Activated naive CD4-positive, alpha-beta T cell treated with anti-CD3 and anti-CD28 coated beads, Interleukin-2, amount 10 ng/mL, durations not matched to agents 7 days and 5 days (primary cell): ENCODE data around the gene PLXDC1.
"Not testable (repeated sequence)": the region's sequence is repeated elsewhere in the genome, so short reads cannot be mapped to it uniquely, and the experiment has no call there.

Experiments used
- CTCF ChIA-PET: fragments of 350-600 bp; sonication (Branson Sonifier 250); formaldehyde crosslinking; loops from one replicate; lab custom pipeline; 2021; ENCODE audit warnings: antibody characterized with exemption; lab: Charles Lee
- DNase-seq: peaks from one replicate; pipeline ENCODE4 v3.0.0-alpha.2; 2020
- H3K27ac Mint-ChIP-seq: one replicate; pipeline ENCODE4 v1.8.0; 2021; ENCODE audit warnings: mild to moderate bottlenecking, moderate library complexity, mixed read lengths
- H3K27me3 Mint-ChIP-seq: one replicate; pipeline ENCODE4 v1.8.0; 2021; ENCODE audit warnings: mild to moderate bottlenecking, mixed read lengths
- H3K36me3 Mint-ChIP-seq: one replicate; pipeline ENCODE4 v1.8.0; 2021; ENCODE audit warnings: mixed read lengths
- H3K4me1 Mint-ChIP-seq: one replicate; pipeline ENCODE4 v1.8.0; 2021; ENCODE audit warnings: mixed read lengths
- H3K4me3 Mint-ChIP-seq: one replicate; pipeline ENCODE4 v1.8.0; 2021; ENCODE audit warnings: mild to moderate bottlenecking, moderate library complexity, mixed read lengths
- H3K9me3 Mint-ChIP-seq: one replicate; pipeline ENCODE4 v1.8.0; 2021; ENCODE audit warnings: mixed read lengths

The PLXDC1 gene

DNA sequence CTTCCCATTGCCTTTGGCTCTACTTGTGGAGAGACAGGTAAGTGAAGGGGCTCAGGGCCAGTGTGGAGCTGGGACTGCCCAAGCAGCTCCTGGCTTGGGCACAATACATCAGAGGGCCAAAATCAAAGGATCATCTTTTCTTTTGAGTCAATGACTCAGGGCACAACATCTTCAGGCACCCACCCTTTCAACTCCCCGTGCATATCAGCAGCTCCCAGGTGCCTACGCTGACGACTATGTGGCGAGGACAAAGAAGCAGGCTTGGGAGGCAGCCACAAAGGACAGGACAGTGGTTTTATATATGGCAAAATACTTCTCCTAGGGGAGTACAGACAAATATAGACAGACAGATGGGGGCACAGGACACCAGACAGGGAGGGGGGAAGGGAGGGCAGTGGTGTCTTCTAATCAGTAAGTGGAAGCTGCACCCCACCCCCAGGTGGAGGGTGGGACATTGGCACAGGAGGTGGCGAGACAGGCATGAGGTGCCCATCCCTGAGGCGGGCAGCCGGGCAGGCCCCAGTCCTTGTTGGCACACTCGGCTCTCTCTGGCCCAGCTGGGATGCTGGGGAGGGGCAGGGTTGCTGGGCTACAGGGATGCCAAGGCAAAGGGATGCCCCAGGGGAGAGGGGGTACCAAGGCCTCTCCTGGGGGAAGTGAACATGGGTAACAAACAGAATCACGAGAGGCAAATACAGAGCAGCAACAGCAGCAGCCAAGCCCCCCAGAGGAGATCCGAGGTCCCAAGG lies 22.3 kb upstream of the PLXDC1 start:
- H3K4me1 Mint-ChIP-seq: peaks cover 30% of the 10 kb centered on the region
- peaks cover 33% of the 10 kb centered on the region for H3K27me3 Mint-ChIP-seq
- no peak overlapping the region for H3K4me3 Mint-ChIP-seq
- peaks cover 22% of the 10 kb centered on the region for H3K36me3 Mint-ChIP-seq
- H3K27ac Mint-ChIP-seq: peak overlapping the region; percentile 6
- peaks cover 3% of the 10 kb centered on the region for H3K9me3 Mint-ChIP-seq
- no peak for DNase-seq
- CTCF ChIA-PET: interaction anchor here (0.6 to 7.5 kb wide), 14 partner anchors 10 to 199 kb away, joined by 3 to 121 read pairs (median 8); partner anchors contain the start of genes ARL5C and RPL19

DNA sequence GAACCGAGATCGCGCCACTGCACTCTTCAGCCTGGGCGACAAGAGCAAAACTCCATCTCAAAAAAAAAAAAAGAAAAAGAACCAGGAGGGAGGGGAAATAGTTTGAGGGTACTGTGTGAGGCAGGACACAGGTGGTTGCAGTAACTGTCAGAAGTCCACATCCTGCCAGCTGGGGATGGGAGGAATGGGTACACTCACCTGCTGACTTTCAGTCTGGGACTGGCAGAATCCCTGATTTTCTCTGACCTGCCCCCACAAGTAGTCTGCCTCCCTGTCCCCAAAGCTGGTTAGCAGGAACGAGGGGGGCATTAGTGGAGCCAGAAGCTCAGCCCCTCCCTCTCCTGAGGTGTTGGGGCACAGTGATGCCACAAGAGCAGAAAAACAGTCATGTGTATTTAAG lies 21.6 kb upstream of the PLXDC1 start:
- no peak overlapping the region for H3K27ac Mint-ChIP-seq
- CTCF ChIA-PET: interaction anchor here (0.6 to 7.5 kb wide), 7 partner anchors 9 to 199 kb away, joined by 3 to 121 read pairs (median 7); partner anchors contain the start of gene ARL5C

DNA sequence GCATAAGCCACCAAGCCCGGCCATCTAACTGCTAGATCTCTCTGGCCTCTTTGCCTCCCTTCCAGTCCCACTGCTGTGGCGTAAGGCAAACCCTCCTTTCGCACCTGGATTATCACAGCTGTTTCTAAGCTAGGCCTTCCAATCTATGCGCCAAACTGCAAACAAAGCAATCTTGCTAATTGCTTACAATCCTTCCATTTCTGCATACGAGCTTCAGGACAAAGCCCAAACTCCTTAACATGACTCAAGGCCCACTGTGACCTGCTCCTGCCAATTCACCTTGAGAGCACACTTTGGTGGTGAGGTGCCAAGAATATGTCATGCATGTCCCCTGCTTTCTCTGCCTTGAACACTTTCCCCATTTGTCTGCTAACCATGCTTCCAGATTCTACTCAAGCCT lies 20.5 kb upstream of the PLXDC1 start:
- H3K36me3 Mint-ChIP-seq: peaks cover 10% of the 10 kb centered on the region
- peaks cover 46% of the 10 kb centered on the region for H3K27me3 Mint-ChIP-seq
- H3K4me1 Mint-ChIP-seq: peaks cover 45% of the 10 kb centered on the region
- CTCF ChIA-PET: interaction anchor here (1.0 to 7.5 kb wide), 4 partner anchors 8 to 189 kb away, joined by 4 to 121 read pairs (median 6); partner anchors contain the start of gene ARL5C
- no peak for DNase-seq
- no peak overlapping the region for H3K27ac Mint-ChIP-seq
- no peak overlapping the region for H3K4me3 Mint-ChIP-seq
- peaks cover 6% of the 10 kb centered on the region for H3K9me3 Mint-ChIP-seq

More for the DNA sequence above, 21.6 kb upstream of the PLXDC1 start:
- Mint-ChIP-seq H3K4me3 (no peak overlapping the region), H3K9me3 (peaks cover 6% of the 10 kb centered on the region), H3K4me1 (peaks cover 35% of the 10 kb centered on the region), H3K27me3 (peaks cover 39% of the 10 kb centered on the region), H3K36me3 (peaks cover 20% of the 10 kb centered on the region)
- no peak for DNase-seq

DNA sequence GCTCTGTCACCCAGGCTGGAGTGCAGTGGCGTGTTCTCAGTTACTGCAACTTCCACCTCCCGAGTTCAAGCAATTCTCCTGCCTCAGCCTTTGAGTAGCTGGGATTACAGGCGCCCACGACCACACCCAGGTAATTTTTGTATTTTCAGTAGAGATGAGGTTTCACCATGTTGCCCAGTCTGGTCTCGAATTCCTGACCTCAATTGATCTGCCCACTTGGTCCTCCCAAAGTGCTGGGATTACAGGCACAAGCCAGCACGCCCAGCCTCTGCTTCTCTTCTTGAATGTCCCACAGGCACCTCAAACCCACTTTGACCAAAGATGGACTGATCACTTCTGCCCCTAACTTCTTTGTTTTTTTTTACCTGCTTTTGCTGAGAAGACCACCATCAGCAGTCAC lies 19.1 kb upstream of the PLXDC1 start:
- no peak for DNase-seq
- Mint-ChIP-seq H3K27me3 (peaks cover 60% of the 10 kb centered on the region), H3K36me3 (peaks cover 8% of the 10 kb centered on the region), H3K4me1 (peaks cover 56% of the 10 kb centered on the region), H3K27ac (no peak overlapping the region), H3K4me3 (no peak overlapping the region), H3K9me3 (peaks cover 6% of the 10 kb centered on the region)
- CTCF ChIA-PET: interaction anchor here (0.6 to 1.3 kb wide), 3 partner anchors 187 to 694 kb away, joined by 3 to 4 read pairs (median 3); no protein-coding TSS in a partner anchor

DNA sequence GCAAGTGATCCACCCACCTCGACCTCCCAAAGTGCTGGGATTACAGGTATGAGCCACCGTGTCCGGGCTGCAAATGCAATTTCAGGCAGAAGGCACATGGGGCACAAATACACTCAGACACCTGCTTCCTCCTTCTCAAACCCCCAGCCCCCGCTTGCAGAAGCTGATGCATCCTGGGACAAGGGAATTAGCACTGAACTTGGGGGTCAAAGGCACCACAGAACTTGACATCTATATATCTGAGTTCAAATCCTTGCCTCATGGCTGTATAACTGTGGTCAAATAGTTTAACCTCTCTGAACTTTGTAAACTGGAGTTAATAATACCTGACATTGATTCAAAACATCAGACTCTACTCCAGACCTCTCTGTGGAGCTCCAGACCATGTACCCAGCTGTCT lies 18.7 kb upstream of the PLXDC1 start:
- H3K27me3 Mint-ChIP-seq: peaks cover 64% of the 10 kb centered on the region

DNA sequence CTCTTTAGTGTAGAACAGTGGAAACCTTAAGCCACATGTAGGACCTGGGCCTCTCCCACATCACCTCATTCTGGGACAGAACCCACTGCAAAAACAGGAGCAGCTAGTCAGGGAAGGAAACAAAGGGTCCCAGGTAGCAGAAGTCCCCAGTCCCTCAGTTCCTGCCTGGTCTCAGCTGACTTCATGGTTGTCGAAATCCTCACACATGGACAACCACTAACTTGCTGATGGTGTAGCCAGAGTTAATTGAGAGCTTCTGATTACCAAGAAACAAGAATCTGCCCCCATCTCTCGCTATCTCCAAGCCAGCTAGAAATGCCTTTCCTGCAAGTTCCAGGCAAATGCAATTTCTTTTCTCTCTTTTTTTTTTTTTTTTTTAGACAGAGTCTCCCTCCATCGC lies 18.1 kb upstream of the PLXDC1 start:
- peaks cover 6% of the 10 kb centered on the region for H3K9me3 Mint-ChIP-seq
- H3K27ac Mint-ChIP-seq: no peak overlapping the region
- DNase-seq: no peak
- H3K27me3 Mint-ChIP-seq: peaks cover 70% of the 10 kb centered on the region
- CTCF ChIA-PET: interaction anchor here (0.5 to 1.3 kb wide), 2 partner anchors 186 to 1519 kb away, joined by 4 to 5 read pairs; no protein-coding TSS in a partner anchor
- H3K4me1 Mint-ChIP-seq: peaks cover 63% of the 10 kb centered on the region
- H3K4me3 Mint-ChIP-seq: no peak overlapping the region
- H3K36me3 Mint-ChIP-seq: peaks cover 4% of the 10 kb centered on the region

More for the DNA sequence above, 18.7 kb upstream of the PLXDC1 start:
- CTCF ChIA-PET: interaction anchor here (0.6 to 1.3 kb wide), 2 partner anchors 187 to 695 kb away, joined by 3 to 4 read pairs; no protein-coding TSS in a partner anchor
- H3K36me3 Mint-ChIP-seq: peaks cover 6% of the 10 kb centered on the region
- H3K4me1 Mint-ChIP-seq: peaks cover 57% of the 10 kb centered on the region
- DNase-seq: no peak
- peaks cover 6% of the 10 kb centered on the region for H3K9me3 Mint-ChIP-seq
- H3K4me3 Mint-ChIP-seq: no peak overlapping the region
- H3K27ac Mint-ChIP-seq: no peak overlapping the region

DNA sequence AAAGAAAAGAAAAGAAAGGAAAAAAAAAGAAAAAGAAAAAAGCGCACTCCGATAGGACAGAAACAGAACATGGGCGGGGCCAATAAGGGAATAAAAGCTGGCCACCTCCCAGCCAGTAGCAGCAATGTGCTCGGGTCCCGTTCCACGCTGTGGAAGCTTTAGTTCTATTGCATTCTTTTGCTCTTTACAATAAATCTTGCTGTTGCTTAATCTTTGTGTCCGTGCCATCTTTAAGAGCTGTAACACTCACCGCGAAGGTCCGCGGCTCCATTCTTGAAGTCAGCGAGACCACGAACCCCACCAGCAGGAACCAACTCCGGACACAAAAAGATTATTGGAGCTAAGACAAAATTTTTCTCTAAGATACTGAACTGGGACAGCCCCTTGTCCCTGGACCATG lies 17.7 kb upstream of the PLXDC1 start:
- no peak overlapping the region for H3K27ac Mint-ChIP-seq
- peaks cover 72% of the 10 kb centered on the region for H3K27me3 Mint-ChIP-seq
- H3K4me1 Mint-ChIP-seq: peaks cover 66% of the 10 kb centered on the region
- DNase-seq: no peak
- H3K9me3 Mint-ChIP-seq: peaks cover 6% of the 10 kb centered on the region
- CTCF ChIA-PET: interaction anchor here (0.5 kb wide), 1 partner anchor 1519 kb away, joined by 5 read pairs; no protein-coding TSS in a partner anchor
- no peak overlapping the region for H3K4me3 Mint-ChIP-seq
- peaks cover 4% of the 10 kb centered on the region for H3K36me3 Mint-ChIP-seq

DNA sequence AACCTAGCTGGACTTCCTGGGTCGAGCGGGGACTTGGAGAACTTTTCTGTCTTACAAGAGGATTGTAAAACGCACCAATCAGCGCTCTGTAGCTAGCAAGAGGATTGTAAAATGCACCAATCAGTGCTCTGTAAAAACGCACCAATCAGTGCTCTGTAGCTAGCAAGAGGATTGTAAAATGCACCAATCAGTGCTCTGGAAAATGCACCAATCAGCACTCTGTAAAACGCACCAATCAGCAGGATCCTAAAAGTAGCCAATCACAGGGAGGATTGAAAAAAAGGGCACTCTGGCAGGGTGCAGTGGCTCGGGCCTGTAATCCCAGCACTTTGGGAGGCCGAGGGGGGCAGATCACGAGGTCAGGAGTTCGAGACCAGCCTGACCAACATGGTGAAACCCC lies 17.1 kb upstream of the PLXDC1 start:
- H3K27ac Mint-ChIP-seq, H3K4me3 Mint-ChIP-seq, H3K9me3 Mint-ChIP-seq, H3K36me3 Mint-ChIP-seq, DNase-seq: not testable (repeated sequence)
- Mint-ChIP-seq H3K4me1 (peaks cover 66% of the 10 kb centered on the region), H3K27me3 (peaks cover 78% of the 10 kb centered on the region)
- CTCF ChIA-PET: interaction anchor here (0.6 to 5.3 kb wide), 2 partner anchors 15 to 67 kb away, joined by 3 to 57 read pairs; no protein-coding TSS in a partner anchor

DNA sequence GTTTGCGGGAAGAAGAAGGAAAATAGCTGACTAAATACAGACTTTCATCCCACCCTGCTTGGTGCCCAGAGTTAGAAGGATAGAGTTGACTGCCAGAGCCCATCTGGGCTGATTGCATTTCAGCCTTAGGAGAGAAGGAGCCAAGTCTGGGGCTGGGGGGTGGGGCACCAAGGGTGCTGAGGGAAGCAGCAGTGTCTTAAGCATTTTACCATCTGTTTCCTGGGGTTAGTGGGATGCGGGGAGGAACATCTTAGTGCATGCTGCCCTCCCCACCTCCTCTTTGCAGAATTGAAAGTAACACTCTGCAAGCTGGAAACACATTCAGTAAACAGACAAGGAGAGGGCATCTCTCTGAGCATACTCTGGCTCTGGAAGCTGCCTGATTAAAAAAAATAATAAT lies 16.0 kb upstream of the PLXDC1 start:
- Mint-ChIP-seq H3K9me3 (peaks cover 6% of the 10 kb centered on the region), H3K27ac (no peak overlapping the region), H3K4me3 (no peak overlapping the region), H3K36me3 (peaks cover 4% of the 10 kb centered on the region), H3K27me3 (peaks cover 89% of the 10 kb centered on the region), H3K4me1 (peaks cover 55% of the 10 kb centered on the region)
- CTCF ChIA-PET: interaction anchor here (0.6 to 7.6 kb wide), 7 partner anchors 8 to 243 kb away, joined by 3 to 121 read pairs (median 6); no protein-coding TSS in a partner anchor
- no peak for DNase-seq

DNA sequence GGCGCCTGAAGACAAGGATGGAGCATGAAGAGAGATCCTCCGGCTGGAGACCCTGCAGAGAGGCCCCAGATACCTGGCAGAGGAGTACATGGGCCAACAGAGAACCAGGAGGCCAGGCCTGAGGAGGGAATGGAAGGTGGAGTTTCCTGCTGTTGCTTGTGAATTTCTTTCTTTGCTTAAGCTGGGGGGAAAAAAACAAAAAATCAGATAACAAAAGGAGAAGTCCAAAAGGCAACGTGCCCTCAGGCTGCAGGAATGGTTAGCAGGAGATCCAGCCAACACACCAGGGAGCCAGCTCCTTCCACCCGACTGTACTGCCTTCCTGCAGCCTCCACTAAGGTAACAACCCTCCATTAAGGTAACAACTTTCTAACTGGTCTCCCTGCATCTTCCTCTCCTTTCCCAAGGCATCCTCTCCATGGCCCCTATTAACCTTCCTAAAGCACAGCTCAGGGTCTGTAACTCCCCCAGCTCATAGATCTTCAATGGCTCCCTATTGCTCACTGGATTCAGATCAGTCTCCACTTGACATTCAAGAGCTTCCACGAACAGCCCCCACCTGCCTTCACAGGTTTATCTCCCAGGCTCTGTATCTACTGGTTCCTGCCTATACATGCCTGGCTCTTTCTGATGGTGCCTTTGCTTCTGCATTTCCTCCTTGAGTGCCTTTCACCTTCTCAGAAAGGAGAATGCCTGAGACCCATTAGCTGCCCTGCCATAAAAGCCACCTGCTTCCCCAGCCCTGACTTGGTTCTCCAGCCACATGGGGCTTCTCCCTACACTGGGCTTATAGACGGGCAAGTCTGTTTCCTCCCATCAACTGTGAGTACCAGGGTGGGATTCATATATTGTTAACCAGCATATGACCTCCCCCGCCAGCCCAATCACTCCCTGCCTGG lies 15.2 kb upstream of the PLXDC1 start:
- peaks cover 47% of the 10 kb centered on the region for H3K4me1 Mint-ChIP-seq
- H3K27me3 Mint-ChIP-seq: peaks cover 86% of the 10 kb centered on the region
- H3K9me3 Mint-ChIP-seq: peaks cover 6% of the 10 kb centered on the region
- H3K36me3 Mint-ChIP-seq: peaks cover 4% of the 10 kb centered on the region
- no peak for DNase-seq
- H3K27ac Mint-ChIP-seq: no peak overlapping the region
- CTCF ChIA-PET: interaction anchor here (0.6 to 7.6 kb wide), 7 partner anchors 9 to 184 kb away, joined by 3 to 121 read pairs (median 11); no protein-coding TSS in a partner anchor
- no peak overlapping the region for H3K4me3 Mint-ChIP-seq

DNA sequence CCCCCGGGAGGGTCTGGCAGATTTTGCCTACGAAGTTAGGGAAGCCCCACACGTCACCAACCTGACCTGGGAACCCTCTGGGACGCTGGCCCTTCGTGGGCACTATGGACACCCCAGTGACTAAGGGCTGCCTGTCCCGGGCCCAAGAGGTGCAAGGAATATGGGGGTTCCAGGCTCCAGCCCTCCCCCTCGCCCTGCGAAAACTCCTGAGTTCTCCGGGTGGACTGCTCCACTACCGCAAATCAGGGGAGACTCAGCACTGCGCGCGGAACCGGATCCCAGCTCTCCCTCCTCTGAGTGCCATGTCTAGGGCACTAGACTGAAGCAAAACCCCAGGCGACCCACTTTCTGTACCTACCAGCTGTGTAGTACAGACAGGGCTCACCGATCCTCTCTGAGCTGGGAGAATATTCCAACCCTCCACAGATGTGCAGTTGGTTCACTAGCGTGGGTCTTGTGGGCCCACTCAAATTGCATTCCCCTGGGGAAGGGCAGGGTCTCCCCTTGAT lies 14.5 kb upstream of the PLXDC1 start, which contains the start of gene ARL5C:
Gene ARL5C, minus strand, starts transcription at position 321 of the 509 bp plus-strand sequence. CDS start 401 bp downstream, outside the sequence.
- Mint-ChIP-seq H3K9me3 (peaks cover 6% of the 10 kb centered on the region), H3K27ac (no peak within 1 kb of the TSS), H3K4me1 (peaks cover 46% of the 10 kb centered on the region), H3K36me3 (peaks cover 4% of the 10 kb centered on the region), H3K4me3 (peak within 1 kb of the TSS; percentile 79), H3K27me3 (peaks cover 84% of the 10 kb centered on the region)
- CTCF ChIA-PET: interaction anchor here (0.6 to 7.6 kb wide), 10 partner anchors 10 to 183 kb away, joined by 3 to 121 read pairs (median 9); partner anchors contain the start of gene PLXDC1
- DNase-seq: no peak

DNA sequence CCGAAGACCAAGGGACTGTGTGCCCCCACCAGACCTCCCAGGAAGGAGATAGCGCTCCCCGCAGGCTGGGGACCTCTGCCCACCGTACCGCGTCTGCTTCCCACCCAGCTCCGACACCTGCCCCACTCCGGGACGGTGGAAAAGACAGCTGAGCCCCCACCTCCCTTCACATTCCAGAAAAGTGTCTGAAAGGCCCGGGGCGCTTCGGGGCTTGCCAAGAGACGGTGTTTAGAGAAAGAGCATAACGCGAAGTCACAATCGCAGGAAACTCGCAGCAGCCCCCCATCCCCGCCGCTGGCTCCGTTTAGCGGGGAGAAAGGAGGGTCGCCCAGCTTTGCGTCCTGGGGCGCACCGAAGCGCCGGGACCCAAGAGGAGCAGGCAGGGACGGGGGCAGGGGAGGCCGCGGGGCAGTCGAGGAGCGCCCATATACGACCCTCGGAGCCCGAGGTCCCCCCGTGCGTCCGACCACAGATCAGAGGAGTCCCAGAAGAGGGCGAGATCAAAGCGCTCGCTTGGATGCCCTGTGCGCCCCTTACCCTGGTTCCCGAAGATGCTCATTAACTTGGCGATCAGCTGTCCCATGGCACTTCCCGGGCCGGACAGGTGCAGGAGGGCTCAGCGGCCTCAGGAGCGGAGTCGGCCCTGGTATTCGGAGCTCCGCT lies 13.9 kb upstream of the PLXDC1 start:
- CTCF ChIA-PET: interaction anchor here (0.6 to 7.6 kb wide), 25 partner anchors 9 to 288 kb away, joined by 3 to 121 read pairs (median 7); partner anchors contain the start of genes PLXDC1 and RPL19
- Mint-ChIP-seq H3K4me3 (peak overlapping the region; percentile 79), H3K4me1 (peaks cover 43% of the 10 kb centered on the region), H3K27me3 (peaks cover 84% of the 10 kb centered on the region), H3K9me3 (peaks cover 6% of the 10 kb centered on the region), H3K27ac (no peak overlapping the region), H3K36me3 (peaks cover 4% of the 10 kb centered on the region)
- DNase-seq: no peak
